GM21526 (cell line): ENCODE results near the gene CMTM4.
"Not testable (repeated sequence)": the region's sequence is repeated elsewhere in the genome, so short reads cannot be mapped to it uniquely, and the experiment has no call there.

Experiments used
- ATAC-seq: cut with Tn5 transposase; IDR thresholded peaks from one replicate; pipeline ENCODE4 v1.9.1; 2021; ENCODE audit warnings: moderate library complexity; ENCODE audit not compliant: unreplicated experiment, low FRiP score

Gene CMTM4

GRCh38 chr16:66569827-66570405 is 126.6 kb downstream of the CMTM4 start:
- no peak for ATAC-seq

- no peak for ATAC-seq
Observed at GRCh38 chr16:66569131-66569530, 127.4 kb downstream of the CMTM4 start.

GRCh38 chr16:66568355-66568754 is 128.2 kb downstream of the CMTM4 start:
- no peak for ATAC-seq

- ATAC-seq, result not testable (repeated sequence)
Observed at GRCh38 chr16:66567270-66567669, 129.3 kb downstream of the CMTM4 start.

- ATAC-seq, result no peak
Observed at GRCh38 chr16:66566051-66566901, 130.3 kb downstream of the CMTM4 start, which contains the start of gene CMTM1. Gene CMTM1 (plus strand): TSS chr16:66566439. CDS start chr16:66566514, 75 bp downstream.
